Peyer's patch (tissue), 4 donors: Measurements from ENCODE around the gene EFHC1. TPM values are rescaled to one million over a fixed set of nuclear protein-coding genes. Genes with fewer than 3 reads are reported as not detected.

Experiments used
- DNase-seq, 3 donors: peaks; one replicate each; pipeline ENCODE4 v3.0.0-alpha.2; 2017 to 2019
- H3K27ac ChIP-seq, 4 donors: fragments of 200-600 bp; sonication (generic); one replicate each; pipeline ENCODE4 v1.5.1; 2016 to 2019
- H3K27me3 ChIP-seq, 2 donors: fragments of 200-600 bp; sonication (generic); one replicate each; pipeline ENCODE4 v1.5.1; 2019
- H3K36me3 ChIP-seq, 3 donors: fragments of 200-600 bp; sonication (generic); one replicate each; pipeline ENCODE4 v1.5.1; 2016 to 2019
- H3K4me1 ChIP-seq, 4 donors: fragments of 200-600 bp; sonication (generic); one replicate each; pipeline ENCODE4 v1.5.1; 2016 to 2019
- H3K4me3 ChIP-seq, 4 donors: fragments of 200-600 bp; sonication (generic); 1 replicate in 3 of 4; 2 replicates in 1 of 4; pipeline ENCODE4 v1.5.1; 2016 to 2019; ENCODE audit warnings: mild to moderate bottlenecking in 1 of 4
- H3K9me3 ChIP-seq, 4 donors: fragments of 200-600 bp; sonication (generic); one replicate each; pipeline ENCODE4 v1.5.1; 2016 to 2019; ENCODE audit warnings: mild to moderate bottlenecking in 1 of 4
- CTCF ChIP-seq, 6 experiments: fragments of 450-650 bp in 4 of 6; fragments of 200-600 bp in 2 of 6; sonication (generic) in 1 of 6; IDR thresholded peaks; one replicate each; pipeline ENCODE4 v1.5.1; 2017 to 2019; ENCODE audit warnings: antibody characterized with exemption in 6 of 6, mild to moderate bottlenecking in 3 of 6, moderate library complexity in 1 of 6
- POLR2A ChIP-seq, 2 donors: fragments of 450-650 bp; IDR thresholded peaks; one replicate each; pipeline ENCODE4 v1.5.1; 2017; ENCODE audit warnings: antibody characterized with exemption in 2 of 2, mild to moderate bottlenecking in 2 of 2, moderate library complexity in 2 of 2
- total RNA-seq, 4 donors: library from RNA; depleted of rRNA; stranded (reverse); fragments of >200 nt; gene quantifications; one replicate each; pipeline ENCODE4 v1.1.0, GENCODE V29; 2016

EFHC1 gene
- total RNA-seq, 4 donors from 2014 or later: 20.0 to 40.4 (median 22.7) TPM

- no peaks in the 10 kb centered on the region for H3K27me3 ChIP-seq
- DNase-seq: no peak
- H3K4me3 ChIP-seq: no peak overlapping the region
- H3K27ac ChIP-seq: no peak overlapping the region
- H3K4me1 ChIP-seq: peaks cover 0 to 10% (median 2%) of the 10 kb centered on the region in 4 donors
- TF ChIP-seq CTCF (IDR thresholded peaks at IDR 0.05): no peak
- no peak for TF ChIP-seq POLR2A (IDR thresholded peaks at IDR 0.05)
- H3K9me3 ChIP-seq: no peaks in the 10 kb centered on the region
- peaks cover 0 to 15% (median 0%) of the 10 kb centered on the region in 3 donors for H3K36me3 ChIP-seq
Measured at GRCh38 chr6:52538901-52539354, 118.8 kb downstream of the EFHC1 start.

GRCh38 chr6:52539607-52540006, 119.5 kb downstream of the EFHC1 start:
- no peak for TF ChIP-seq POLR2A (IDR thresholded peaks at IDR 0.05)
- TF ChIP-seq CTCF (IDR thresholded peaks at IDR 0.05): no peak
- H3K36me3 ChIP-seq: peaks cover 0 to 8% (median 0%) of the 10 kb centered on the region in 3 donors
- H3K27ac ChIP-seq: no peak overlapping the region
- peaks cover 0 to 12% (median 2%) of the 10 kb centered on the region in 4 donors for H3K4me1 ChIP-seq
- H3K4me3 ChIP-seq: no peak overlapping the region
- no peaks in the 10 kb centered on the region for H3K9me3 ChIP-seq
- no peaks in the 10 kb centered on the region for H3K27me3 ChIP-seq
- no peak for DNase-seq

- no peak for TF ChIP-seq POLR2A (IDR thresholded peaks at IDR 0.05)
- no peak for TF ChIP-seq CTCF (IDR thresholded peaks at IDR 0.05)
- Histone ChIP-seq H3K36me3 (peaks cover 0 to under 1% (median 0%) of the 10 kb centered on the region in 3 donors), H3K27me3 (no peaks in the 10 kb centered on the region), H3K27ac (no peak overlapping the region), H3K9me3 (no peaks in the 10 kb centered on the region), H3K4me3 (no peak overlapping the region), H3K4me1 (peaks cover 0 to 12% (median 2%) of the 10 kb centered on the region in 4 donors)
- DNase-seq: no peak
Measured at GRCh38 chr6:52540286-52540902, 120.3 kb downstream of the EFHC1 start.

- H3K27ac ChIP-seq: no peak overlapping the region
- no peaks in the 10 kb centered on the region for H3K27me3 ChIP-seq
- no peak for DNase-seq
- H3K4me1 ChIP-seq: peaks cover 0 to 12% (median 2%) of the 10 kb centered on the region in 4 donors
- no peak overlapping the region for H3K4me3 ChIP-seq
- no peaks in the 10 kb centered on the region for H3K9me3 ChIP-seq
- H3K36me3 ChIP-seq: no peaks in the 10 kb centered on the region
- no peak for TF ChIP-seq POLR2A (IDR thresholded peaks at IDR 0.05)
- no peak for TF ChIP-seq CTCF (IDR thresholded peaks at IDR 0.05)
Measured at GRCh38 chr6:52541135-52541534, 121.0 kb downstream of the EFHC1 start.

- Histone ChIP-seq H3K27me3 (no peaks in the 10 kb centered on the region), H3K4me3 (no peak overlapping the region), H3K36me3 (no peaks in the 10 kb centered on the region), H3K4me1 (peaks cover 0 to 30% (median 0%) of the 10 kb centered on the region in 4 donors), H3K27ac (no peak overlapping the region), H3K9me3 (no peaks in the 10 kb centered on the region)
- TF ChIP-seq CTCF (IDR thresholded peaks at IDR 0.05): no peak
- DNase-seq: no peak
Measured at GRCh38 chr6:52543262-52543661, 123.1 kb downstream of the EFHC1 start.
